ENCODE data around the gene EFHD2.

DNA sequence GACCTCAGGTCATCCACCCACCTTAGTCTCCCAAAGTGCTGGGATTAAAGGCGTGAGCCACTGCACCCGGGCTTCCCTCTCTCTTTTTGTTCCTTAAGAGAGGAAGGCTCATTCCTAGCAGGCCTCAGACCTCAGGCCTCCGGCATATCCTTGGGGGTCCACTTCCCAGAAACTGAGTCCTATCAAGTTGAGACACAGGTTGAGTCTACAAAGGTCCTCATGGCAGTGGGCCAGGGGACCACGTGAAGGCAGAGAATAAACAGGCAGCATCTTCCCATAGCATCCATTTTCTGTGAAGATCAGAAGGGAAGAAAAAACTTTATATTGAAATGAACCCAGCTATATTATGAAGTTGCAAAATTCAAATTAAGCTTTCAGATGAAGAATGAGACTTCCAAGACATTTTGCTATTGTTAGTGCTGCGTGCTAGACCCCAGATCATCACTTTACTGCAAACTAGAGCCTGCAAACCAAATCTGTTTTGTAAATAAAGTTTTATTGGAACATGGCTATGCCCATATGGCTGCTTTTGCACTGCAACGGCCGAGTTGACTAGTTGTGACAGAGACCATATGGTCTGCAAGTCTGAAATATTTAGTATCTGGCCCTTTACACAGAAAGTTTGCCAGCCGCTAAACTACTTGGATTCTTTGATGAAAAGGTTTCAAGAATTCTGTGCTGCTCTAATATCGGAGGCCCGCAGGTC lies 43.3 kb downstream of the EFHD2 start:
- TF ChIP-seq, protein P1, sequence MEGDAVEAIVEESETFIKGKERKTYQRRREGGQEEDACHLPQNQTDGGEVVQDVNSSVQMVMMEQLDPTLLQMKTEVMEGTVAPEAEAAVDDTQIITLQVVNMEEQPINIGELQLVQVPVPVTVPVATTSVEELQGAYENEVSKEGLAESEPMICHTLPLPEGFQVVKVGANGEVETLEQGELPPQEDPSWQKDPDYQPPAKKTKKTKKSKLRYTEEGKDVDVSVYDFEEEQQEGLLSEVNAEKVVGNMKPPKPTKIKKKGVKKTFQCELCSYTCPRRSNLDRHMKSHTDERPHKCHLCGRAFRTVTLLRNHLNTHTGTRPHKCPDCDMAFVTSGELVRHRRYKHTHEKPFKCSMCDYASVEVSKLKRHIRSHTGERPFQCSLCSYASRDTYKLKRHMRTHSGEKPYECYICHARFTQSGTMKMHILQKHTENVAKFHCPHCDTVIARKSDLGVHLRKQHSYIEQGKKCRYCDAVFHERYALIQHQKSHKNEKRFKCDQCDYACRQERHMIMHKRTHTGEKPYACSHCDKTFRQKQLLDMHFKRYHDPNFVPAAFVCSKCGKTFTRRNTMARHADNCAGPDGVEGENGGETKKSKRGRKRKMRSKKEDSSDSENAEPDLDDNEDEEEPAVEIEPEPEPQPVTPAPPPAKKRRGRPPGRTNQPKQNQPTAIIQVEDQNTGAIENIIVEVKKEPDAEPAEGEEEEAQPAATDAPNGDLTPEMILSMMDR (IDR thresholded peaks at IDR 0.05; ENCODE audit: insufficient read depth, low read depth, low read length): no peak
- TF ChIP-seq EZH2 (IDR thresholded peaks at IDR 0.05; ENCODE audit: insufficient read depth, low read length): no peak
